HuH-7 (cell line): ENCODE measurements around the gene RITA1.
A peak's percentile ranks its signal among the peaks of the same experiment; 100 is the strongest.
"Not testable (repeated sequence)": the region's sequence is repeated elsewhere in the genome, so short reads cannot be mapped to it uniquely, and the experiment has no call there.

Experiments
- DNase-seq: peaks from one replicate; pipeline ENCODE4 v3.0.0; 2011; ENCODE audit warnings: low spot score

Gene RITA1

GRCh38 chr12:113185180-113186032 is at the start of gene RITA1, which contains the start of gene DDX54:
RITA1 (plus strand) TSS chr12:113185721; CDS start chr12:113186747, 1,026 bp downstream.
DDX54 (minus strand) TSS chr12:113185478; CDS start chr12:113185451, 27 bp downstream.
- peak; percentile 88 for DNase-seq

- no peak for DNase-seq
Observed at GRCh38 chr12:113136128-113136989, 49.2 kb upstream of the RITA1 start.

- no peak for DNase-seq
Observed at GRCh38 chr12:113136990-113137511, 48.5 kb upstream of the RITA1 start.

- no peak for DNase-seq
Observed at GRCh38 chr12:113137861-113138783, 47.4 kb upstream of the RITA1 start.

GRCh38 chr12:113138826-113139225 is 46.7 kb upstream of the RITA1 start:
- no peak for DNase-seq

- no peak for DNase-seq
Observed at GRCh38 chr12:113140706-113141105, 44.8 kb upstream of the RITA1 start.

GRCh38 chr12:113141716-113142115 is 43.8 kb upstream of the RITA1 start:
- DNase-seq, result not testable (repeated sequence)

- DNase-seq, result no peak
Observed at GRCh38 chr12:113142173-113142885, 43.2 kb upstream of the RITA1 start.

- DNase-seq, result no peak
Observed at GRCh38 chr12:113142886-113143332, 42.6 kb upstream of the RITA1 start.

- DNase-seq, result no peak
Observed at GRCh38 chr12:113143959-113144358, 41.6 kb upstream of the RITA1 start.

- no peak for DNase-seq
Observed at GRCh38 chr12:113144806-113145205, 40.7 kb upstream of the RITA1 start.

- DNase-seq, result no peak
Observed at GRCh38 chr12:113145720-113146551, 39.6 kb upstream of the RITA1 start.

GRCh38 chr12:113146999-113147398 is 38.5 kb upstream of the RITA1 start:
- no peak for DNase-seq

GRCh38 chr12:113149361-113150150 is 36.0 kb upstream of the RITA1 start, which contains the start of gene CFAP73:
CFAP73 (plus strand) TSS chr12:113149724; CDS start chr12:113149858, 134 bp downstream.
- DNase-seq, result peak; percentile 77

- no peak for DNase-seq
Observed at GRCh38 chr12:113151655-113152054, 33.9 kb upstream of the RITA1 start.

GRCh38 chr12:113152196-113152834 is 33.2 kb upstream of the RITA1 start:
- no peak for DNase-seq

- DNase-seq, result peak; percentile 97
Observed at GRCh38 chr12:113152835-113153814, 32.4 kb upstream of the RITA1 start.
